Activated CD4-positive, alpha-beta T cell treated with anti-CD3 and anti-CD28 coated beads, Interleukin-2, amount 10 ng/mL, durations not matched to agents 7 days and 5 days (primary cell): ENCODE data around the gene INPP5D. TPM values are rescaled to one million over a fixed set of nuclear protein-coding genes. Genes with fewer than 3 reads are reported as not detected.

Source experiments
- CTCF ChIA-PET: fragments of 350-600 bp; sonication (Branson Sonifier 250); formaldehyde crosslinking; loops from one replicate; lab custom pipeline; 2021; ENCODE audit warnings: antibody characterized with exemption; lab: Charles Lee
- POLR2A ChIA-PET: fragments of 350-600 bp; sonication (Branson Sonifier 250); formaldehyde crosslinking; loops from one replicate; lab custom pipeline; 2021; ENCODE audit warnings: antibody characterized with exemption; lab: Charles Lee
- DNase-seq: peaks from one replicate; pipeline ENCODE4 v3.0.0-alpha.2; 2020
- H3K27ac Mint-ChIP-seq: one replicate; pipeline ENCODE4 v1.8.0; 2021; ENCODE audit warnings: mild to moderate bottlenecking, moderate library complexity, mixed read lengths
- H3K27me3 Mint-ChIP-seq: one replicate; pipeline ENCODE4 v1.8.0; 2021; ENCODE audit warnings: mixed read lengths
- H3K36me3 Mint-ChIP-seq: one replicate; pipeline ENCODE4 v1.8.0; 2021; ENCODE audit warnings: low read depth, mixed read lengths
- H3K4me1 Mint-ChIP-seq: one replicate; pipeline ENCODE4 v1.8.0; 2021; ENCODE audit warnings: mixed read lengths
- H3K4me3 Mint-ChIP-seq: one replicate; pipeline ENCODE4 v1.8.0; 2021; ENCODE audit warnings: mild to moderate bottlenecking, moderate library complexity, mixed read lengths
- H3K9me3 Mint-ChIP-seq: one replicate; pipeline ENCODE4 v1.8.0; 2021; ENCODE audit warnings: mixed read lengths
- total RNA-seq, 2 experiments: library from RNA; stranded (reverse); gene quantifications; one replicate each; pipeline ENCODE4 v1.2.3, GENCODE V29; 2021

INPP5D gene
- total RNA-seq, 2 experiments from 2014 or later = 121 to 138 TPM

DNA sequence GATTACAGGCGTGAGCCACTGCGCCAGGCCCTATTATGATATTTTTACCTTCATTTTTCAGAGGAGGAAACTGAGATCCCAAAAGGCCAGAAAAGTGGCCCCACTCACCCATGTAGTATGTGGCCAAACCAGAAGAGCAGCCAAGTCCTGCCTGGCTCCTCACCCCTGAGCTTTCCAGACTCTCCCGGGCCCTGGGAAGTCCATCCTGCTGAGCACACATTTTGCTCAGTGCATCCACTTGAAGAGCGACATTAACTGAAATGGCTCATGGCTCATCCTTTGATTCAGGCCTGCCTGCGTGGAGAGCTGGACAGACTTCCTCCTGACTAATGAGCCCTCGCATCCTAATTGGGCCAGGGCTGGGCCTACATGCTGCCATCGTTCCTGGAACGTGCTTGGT, 37.6 kb upstream of the INPP5D start:
- H3K4me3 Mint-ChIP-seq = no peak overlapping the region
- ChIA-PET POLR2A (no interaction called here), CTCF (no interaction called here)
- H3K9me3 Mint-ChIP-seq = no peaks in the 10 kb centered on the region
- no peaks in the 10 kb centered on the region for H3K27me3 Mint-ChIP-seq
- no peak for DNase-seq
- no peaks in the 10 kb centered on the region for H3K36me3 Mint-ChIP-seq
- H3K27ac Mint-ChIP-seq = no peak overlapping the region
- no peaks in the 10 kb centered on the region for H3K4me1 Mint-ChIP-seq

DNA sequence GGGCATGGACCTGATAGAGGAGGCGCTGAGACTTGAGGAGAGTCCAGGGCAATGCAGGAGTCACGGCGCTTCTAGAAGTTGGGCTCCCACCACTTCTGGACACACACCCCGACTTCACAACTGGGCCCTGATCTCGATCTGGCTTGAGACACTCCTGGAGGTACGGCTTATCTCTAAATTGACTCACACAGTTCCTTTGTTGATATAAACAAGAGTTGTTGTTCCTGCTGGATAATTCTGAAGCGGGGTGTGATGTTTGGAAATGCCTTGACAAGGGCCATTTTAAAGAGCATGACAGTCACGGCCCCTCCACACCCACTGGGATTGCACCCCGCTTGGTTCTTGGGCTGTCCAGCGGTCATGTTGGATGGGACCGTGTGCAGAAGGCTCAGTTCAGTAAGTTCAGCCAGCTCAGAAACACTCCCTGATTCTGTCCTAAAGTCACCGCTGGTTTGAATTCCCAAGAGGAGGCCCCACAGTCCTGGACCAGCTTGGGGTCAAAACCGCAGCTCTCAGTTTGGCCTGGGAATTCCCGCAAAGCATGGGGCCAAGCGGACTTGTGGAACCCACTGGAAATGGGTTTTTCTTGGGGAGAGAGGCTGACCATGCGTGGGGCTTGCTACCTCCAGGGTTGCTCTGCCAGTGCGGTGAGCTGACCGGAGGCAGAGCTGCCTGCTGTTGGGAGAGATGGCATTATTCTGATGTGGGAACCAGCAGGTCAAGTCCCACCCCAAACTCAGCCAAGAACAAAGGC, 37.0 kb upstream of the INPP5D start:
- no peak overlapping the region for H3K27ac Mint-ChIP-seq
- H3K9me3 Mint-ChIP-seq = no peaks in the 10 kb centered on the region
- POLR2A ChIA-PET = no interaction called here
- H3K4me3 Mint-ChIP-seq = no peak overlapping the region
- H3K4me1 Mint-ChIP-seq = no peaks in the 10 kb centered on the region
- CTCF ChIA-PET = interaction anchor here (1.0 kb wide), 1 partner anchor 10 kb away, joined by 3 read pairs; the partner anchor contains the start of gene NGEF
- H3K27me3 Mint-ChIP-seq = no peaks in the 10 kb centered on the region
- no peaks in the 10 kb centered on the region for H3K36me3 Mint-ChIP-seq
- DNase-seq = no peak

DNA sequence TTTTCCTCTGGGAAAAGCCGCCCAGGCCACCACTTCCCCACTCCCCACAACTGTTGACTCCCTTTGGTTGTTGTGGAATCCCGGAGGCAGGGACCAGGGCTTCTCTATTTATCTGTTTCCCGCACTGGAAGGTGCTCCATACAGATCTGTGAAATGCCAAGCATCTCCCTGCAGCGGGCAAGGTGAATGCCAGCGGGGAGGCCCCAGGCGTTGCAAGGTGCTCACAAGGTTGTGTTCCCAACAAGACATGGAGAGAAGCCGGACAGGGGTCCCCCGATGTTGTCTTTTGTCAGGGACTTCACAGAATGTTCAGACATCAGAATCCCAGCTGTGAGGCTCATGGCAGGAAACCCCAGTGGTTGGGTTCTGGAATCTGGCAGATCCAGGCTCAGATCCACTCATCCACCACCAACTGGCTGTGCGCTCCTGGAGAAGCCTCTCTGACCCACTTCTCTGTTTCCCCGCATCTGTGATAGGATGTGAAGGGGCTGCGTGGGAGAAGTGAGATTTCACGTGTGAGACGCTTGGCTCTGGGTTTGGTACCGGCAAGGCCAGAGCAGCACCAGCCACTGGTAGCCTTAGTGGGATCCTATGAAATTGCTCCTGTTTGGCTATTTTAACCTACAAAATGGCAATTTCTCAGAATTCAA, 36.3 kb upstream of the INPP5D start:
- ChIA-PET POLR2A (no interaction called here), CTCF (interaction anchor here (1.0 to 1.2 kb wide), 2 partner anchors 10 to 11 kb away, joined by 3 to 5 read pairs; partner anchors contain the start of gene NGEF)

DNA sequence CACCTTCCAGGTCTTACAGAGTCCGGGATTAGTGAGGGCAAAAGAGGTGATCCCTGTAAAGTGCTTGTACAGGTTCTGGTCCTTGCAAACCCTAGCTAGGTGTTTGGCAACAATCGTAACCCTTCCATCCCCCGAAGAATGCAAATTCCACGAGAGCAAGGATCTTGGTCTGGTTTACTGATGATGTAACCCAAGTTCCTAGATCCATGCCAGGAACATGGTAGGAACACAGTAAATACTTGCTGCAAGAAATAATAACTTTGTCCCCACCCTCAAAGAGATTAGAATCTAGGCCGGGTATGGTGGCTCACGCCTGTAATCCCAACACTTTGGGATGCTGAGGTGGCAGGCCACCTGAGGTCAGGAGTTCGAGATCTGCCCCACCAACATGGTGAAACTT, 34.4 kb upstream of the INPP5D start:
- CTCF ChIA-PET = no interaction called here
- Mint-ChIP-seq H3K4me1 (no peaks in the 10 kb centered on the region), H3K27me3 (no peaks in the 10 kb centered on the region), H3K4me3 (no peak overlapping the region), H3K36me3 (no peaks in the 10 kb centered on the region), H3K9me3 (no peaks in the 10 kb centered on the region), H3K27ac (no peak overlapping the region)
- DNase-seq = no peak
- POLR2A ChIA-PET = no interaction called here

More for the DNA sequence above, 36.3 kb upstream of the INPP5D start:
- Mint-ChIP-seq H3K9me3 (no peaks in the 10 kb centered on the region), H3K4me1 (no peaks in the 10 kb centered on the region), H3K27ac (no peak overlapping the region), H3K36me3 (no peaks in the 10 kb centered on the region), H3K27me3 (no peaks in the 10 kb centered on the region), H3K4me3 (no peak overlapping the region)
- DNase-seq = no peak

DNA sequence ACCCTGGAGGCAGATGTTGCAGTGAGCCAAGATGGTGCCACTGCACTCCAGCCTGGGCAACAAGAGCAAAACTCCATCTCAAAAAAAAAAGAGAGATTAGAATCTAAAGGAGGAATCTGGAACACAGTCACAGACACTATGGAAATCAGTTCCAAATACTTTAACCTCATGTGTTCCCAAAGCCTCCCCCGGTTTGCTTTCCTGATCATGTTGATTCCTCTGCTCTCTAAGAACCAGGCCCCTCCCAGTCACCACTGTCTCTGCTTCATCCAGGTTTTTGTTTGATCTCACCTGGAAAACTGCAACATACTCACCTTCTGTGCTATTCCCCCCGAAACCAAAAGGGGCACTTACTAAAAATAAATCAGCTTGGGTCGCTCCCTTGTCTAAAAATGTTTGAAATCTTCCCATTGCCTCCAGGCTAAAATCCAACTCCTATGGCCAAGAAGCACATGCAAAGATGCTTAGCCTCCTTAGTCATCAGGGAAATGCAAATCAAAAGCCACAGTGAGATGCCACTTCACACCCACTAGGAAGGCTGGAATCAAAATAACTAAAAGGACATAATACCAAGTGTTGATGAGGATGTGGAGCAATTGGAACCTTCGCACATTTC, 33.8 kb upstream of the INPP5D start:
- POLR2A ChIA-PET = no interaction called here

DNA sequence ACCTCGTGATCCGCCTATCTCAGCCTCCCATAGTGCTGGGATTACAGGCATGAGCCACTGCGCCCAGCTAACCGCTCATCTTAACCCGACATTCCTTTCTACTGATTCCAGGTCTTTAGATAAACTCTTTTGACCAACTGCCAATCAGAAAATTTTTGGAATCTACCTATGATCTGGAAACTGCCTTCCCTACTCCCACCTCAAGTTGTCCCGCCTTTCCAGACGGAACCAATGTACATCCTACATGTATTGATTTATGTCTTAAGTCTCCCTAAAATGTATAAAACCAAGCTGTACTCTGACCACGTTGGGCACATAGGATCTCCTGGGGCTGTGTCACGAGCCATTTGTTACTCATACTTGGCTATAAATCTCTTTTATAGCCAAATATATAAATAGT, 30.8 kb upstream of the INPP5D start:
- Mint-ChIP-seq H3K4me1 (no peaks in the 10 kb centered on the region), H3K27me3 (no peaks in the 10 kb centered on the region), H3K36me3 (no peaks in the 10 kb centered on the region), H3K9me3 (no peaks in the 10 kb centered on the region), H3K4me3 (no peak overlapping the region), H3K27ac (no peak overlapping the region)
- ChIA-PET CTCF (interaction anchor here (0.7 to 1.6 kb wide), 2 partner anchors 22 to 166 kb away, joined by 3 to 4 read pairs; no protein-coding TSS in a partner anchor), POLR2A (no interaction called here)
- DNase-seq = no peak

More for the DNA sequence above, 33.8 kb upstream of the INPP5D start:
- Mint-ChIP-seq H3K4me1 (no peaks in the 10 kb centered on the region), H3K9me3 (no peaks in the 10 kb centered on the region), H3K27ac (no peak overlapping the region), H3K4me3 (no peak overlapping the region), H3K36me3 (no peaks in the 10 kb centered on the region), H3K27me3 (no peaks in the 10 kb centered on the region)
- DNase-seq = no peak
- CTCF ChIA-PET = interaction anchor here (0.6 kb wide), 1 partner anchor 236 kb away, joined by 3 read pairs; no protein-coding TSS in a partner anchor

DNA sequence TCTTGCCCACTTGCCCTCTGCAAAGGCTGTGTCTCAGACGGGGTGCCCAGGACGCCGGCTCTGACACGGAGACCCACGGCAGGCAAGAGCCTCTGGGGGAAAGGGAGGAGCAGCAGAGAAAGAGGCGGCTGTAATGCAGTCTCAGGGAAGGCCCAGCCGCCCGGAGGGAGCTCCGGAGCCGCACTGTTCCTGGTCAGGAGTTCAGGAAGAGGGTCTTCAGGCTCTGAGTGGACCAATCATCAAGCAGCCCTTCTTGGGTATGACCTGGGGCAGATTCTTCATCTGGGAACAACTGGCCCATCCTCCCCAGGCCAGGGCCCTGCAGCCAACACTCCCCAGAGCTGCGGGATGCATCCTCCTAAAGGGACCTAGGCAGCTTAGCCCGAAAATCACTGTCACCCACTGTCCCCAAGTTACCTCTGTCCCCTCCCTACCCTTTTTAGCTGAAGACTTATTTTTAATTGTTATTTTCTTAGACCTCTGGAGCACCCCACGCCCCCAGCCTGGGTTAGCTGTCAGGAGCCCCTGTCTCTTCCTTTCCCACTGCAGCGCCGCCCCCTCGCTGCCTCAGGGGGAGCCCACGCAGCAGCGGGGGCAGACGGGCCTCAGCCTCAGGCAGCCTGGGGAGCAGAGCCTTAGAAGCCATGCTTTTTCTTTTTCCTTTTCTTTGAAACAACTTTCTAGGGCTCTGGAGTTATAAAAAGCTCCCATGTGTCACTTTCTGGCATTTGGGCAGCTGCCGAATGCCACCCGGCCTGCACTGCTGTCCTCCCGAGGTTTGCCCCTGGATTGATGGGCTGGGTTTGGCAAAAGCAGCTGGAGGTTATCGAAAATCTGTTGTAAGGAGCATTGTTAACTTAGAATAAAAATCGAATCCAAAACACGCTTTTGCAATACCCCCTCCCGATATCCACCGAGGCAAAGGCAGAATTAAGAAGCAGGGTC, 28.3 kb upstream of the INPP5D start:
- ChIA-PET CTCF (interaction anchor here (0.6 to 3.6 kb wide), 3 partner anchors 17 to 424 kb away, joined by 3 to 12 read pairs (median 5); no protein-coding TSS in a partner anchor), POLR2A (no interaction called here)
- Mint-ChIP-seq H3K36me3 (no peaks in the 10 kb centered on the region), H3K4me3 (no peak overlapping the region), H3K27me3 (no peaks in the 10 kb centered on the region), H3K4me1 (no peaks in the 10 kb centered on the region), H3K27ac (no peak overlapping the region), H3K9me3 (no peaks in the 10 kb centered on the region)
- no peak for DNase-seq

DNA sequence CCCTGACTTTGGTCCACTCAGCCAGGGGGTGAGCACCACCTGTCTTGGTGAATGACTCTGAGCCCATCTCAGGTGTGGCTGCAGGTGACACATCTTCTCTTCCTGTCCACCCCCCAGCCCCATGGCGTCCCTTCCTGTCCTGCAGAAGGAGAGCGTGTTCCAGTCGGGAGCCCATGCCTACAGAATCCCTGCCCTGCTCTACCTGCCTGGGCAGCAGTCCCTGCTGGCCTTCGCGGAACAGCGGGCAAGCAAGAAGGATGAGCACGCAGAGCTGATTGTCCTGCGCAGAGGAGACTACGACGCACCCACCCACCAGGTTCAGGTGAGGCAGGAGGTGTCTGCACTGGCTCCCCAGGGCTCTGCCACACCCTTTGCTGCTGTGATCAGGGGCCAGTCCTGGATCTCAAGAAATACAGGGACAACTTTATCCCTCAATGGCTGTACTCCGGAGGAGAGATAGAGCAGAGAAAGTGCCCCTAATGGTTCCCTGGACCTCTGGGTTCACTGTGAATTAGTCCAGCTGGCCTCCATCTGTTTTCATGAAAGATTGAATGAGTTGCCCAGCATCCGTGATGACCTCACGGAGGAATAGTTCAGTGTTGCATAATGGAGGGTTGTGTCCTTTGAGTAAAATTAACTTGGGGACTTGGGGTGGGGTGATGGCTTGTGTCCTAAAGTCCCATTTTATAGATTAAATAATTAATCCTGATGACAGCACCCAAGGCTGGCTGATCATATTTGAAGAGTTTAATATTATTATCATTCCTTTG, 27.4 kb upstream of the INPP5D start, which contains the start of gene NEU2:
TSS of gene NEU2 (plus strand) at position 122 of the 770 bp plus-strand sequence. CDS start at position 122, 0 bp downstream.
- no peaks in the 10 kb centered on the region for H3K9me3 Mint-ChIP-seq
- no peak within 1 kb of the TSS for H3K27ac Mint-ChIP-seq
- no peaks in the 10 kb centered on the region for H3K27me3 Mint-ChIP-seq
- ChIA-PET CTCF (interaction anchor here (1.4 to 3.6 kb wide), 2 partner anchors 16 to 29 kb away, joined by 5 to 12 read pairs; no protein-coding TSS in a partner anchor), POLR2A (no interaction called here)
- H3K4me1 Mint-ChIP-seq = no peaks in the 10 kb centered on the region
- no peak within 1 kb of the TSS for H3K4me3 Mint-ChIP-seq
- DNase-seq = no peak
- no peaks in the 10 kb centered on the region for H3K36me3 Mint-ChIP-seq

DNA sequence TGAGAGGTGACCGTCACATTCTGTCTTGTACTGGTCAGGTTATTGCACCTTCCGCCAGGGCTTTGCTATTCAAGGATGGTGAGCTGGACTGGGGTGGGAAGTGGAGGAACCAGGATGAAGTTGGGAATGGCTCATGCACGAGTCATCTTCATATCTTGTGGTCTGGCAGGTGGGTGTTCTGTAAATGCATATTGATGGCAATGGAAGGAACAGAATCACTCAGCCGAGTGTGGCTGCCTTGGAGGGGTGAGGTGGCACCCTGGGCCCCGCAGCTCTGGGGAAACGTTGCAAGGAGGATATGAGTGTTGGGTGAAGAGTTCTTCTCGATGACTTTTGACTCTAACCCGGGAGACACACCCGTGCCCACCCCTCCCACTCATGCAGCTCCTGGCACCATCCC, 26.5 kb upstream of the INPP5D start:
- no peaks in the 10 kb centered on the region for H3K4me1 Mint-ChIP-seq
- DNase-seq = no peak
- no peaks in the 10 kb centered on the region for H3K27me3 Mint-ChIP-seq
- no peak overlapping the region for H3K27ac Mint-ChIP-seq
- CTCF ChIA-PET = interaction anchor here (1.4 to 3.6 kb wide), 3 partner anchors 9 to 28 kb away, joined by 5 to 12 read pairs (median 5); no protein-coding TSS in a partner anchor
- H3K4me3 Mint-ChIP-seq = no peak overlapping the region
- no peaks in the 10 kb centered on the region for H3K36me3 Mint-ChIP-seq
- POLR2A ChIA-PET = no interaction called here
- no peaks in the 10 kb centered on the region for H3K9me3 Mint-ChIP-seq

DNA sequence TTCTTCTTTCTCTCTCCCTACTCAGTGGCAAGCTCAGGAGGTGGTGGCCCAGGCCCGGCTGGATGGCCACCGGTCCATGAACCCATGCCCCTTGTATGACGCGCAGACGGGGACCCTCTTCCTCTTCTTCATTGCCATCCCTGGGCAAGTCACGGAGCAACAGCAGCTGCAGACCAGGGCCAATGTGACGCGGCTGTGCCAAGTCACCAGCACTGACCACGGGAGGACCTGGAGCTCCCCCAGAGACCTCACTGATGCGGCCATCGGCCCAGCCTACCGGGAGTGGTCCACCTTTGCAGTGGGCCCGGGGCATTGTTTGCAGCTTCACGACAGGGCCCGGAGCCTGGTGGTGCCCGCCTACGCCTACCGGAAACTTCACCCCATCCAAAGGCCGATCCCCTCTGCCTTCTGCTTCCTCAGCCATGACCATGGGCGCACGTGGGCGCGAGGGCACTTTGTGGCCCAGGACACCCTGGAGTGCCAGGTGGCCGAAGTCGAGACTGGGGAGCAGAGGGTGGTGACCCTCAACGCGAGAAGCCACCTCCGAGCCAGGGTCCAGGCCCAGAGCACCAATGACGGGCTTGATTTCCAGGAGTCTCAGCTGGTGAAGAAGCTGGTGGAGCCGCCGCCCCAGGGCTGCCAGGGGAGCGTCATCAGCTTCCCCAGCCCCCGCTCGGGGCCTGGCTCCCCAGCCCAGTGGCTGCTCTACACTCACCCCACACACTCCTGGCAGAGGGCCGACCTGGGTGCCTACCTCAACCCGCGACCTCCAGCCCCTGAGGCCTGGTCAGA, 25.9 kb upstream of the INPP5D start:
- no peak overlapping the region for H3K27ac Mint-ChIP-seq
- no peaks in the 10 kb centered on the region for H3K27me3 Mint-ChIP-seq
- H3K4me3 Mint-ChIP-seq = no peak overlapping the region
- H3K9me3 Mint-ChIP-seq = no peaks in the 10 kb centered on the region
- no peaks in the 10 kb centered on the region for H3K4me1 Mint-ChIP-seq
- no peak for DNase-seq
- ChIA-PET CTCF (interaction anchor here (1.4 to 3.6 kb wide), 2 partner anchors 10 to 14 kb away, joined by 5 to 12 read pairs; no protein-coding TSS in a partner anchor), POLR2A (no interaction called here)
- H3K36me3 Mint-ChIP-seq = no peaks in the 10 kb centered on the region
